HG03469 (cell line): ENCODE data around the gene LRRC56.

ENCODE experiments used
- ATAC-seq: cut with Tn5 transposase; IDR thresholded peaks from one replicate; pipeline ENCODE4 v1.9.1; 2021; ENCODE audit warnings: mild to moderate bottlenecking, moderate library complexity, moderate number of reproducible peaks; ENCODE audit not compliant: unreplicated experiment

LRRC56 gene

DNA sequence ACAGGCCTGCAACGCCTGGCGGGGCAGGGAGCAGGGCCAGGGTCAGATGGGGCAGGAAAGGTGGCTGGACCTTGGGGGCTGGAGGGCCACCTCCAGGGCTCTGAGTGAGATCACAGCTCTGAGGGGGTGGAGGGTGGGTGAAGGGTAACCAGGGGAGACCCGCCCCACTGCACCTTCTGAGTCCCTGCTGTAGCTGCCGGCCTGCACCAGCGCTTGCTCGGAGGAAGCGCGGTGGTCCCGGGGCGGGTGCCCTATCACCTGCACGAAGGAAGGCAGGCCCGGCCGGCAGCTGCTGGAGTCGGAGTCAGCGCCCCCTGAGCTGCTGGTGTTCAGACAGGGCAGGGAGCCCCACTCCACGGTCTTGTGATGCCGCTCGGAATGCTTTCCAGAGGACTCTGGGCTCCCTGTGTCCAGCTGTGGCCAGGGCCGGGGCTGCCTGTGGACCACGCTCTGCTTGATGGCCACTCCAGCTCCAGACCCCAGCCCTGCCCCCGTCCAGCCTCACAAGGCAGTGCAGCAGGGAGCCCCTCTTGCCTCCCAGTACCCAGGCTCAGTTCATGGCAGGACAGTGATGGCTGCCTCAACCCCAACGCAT, 19.4 kb downstream of the LRRC56 start:
- no peak for ATAC-seq

DNA sequence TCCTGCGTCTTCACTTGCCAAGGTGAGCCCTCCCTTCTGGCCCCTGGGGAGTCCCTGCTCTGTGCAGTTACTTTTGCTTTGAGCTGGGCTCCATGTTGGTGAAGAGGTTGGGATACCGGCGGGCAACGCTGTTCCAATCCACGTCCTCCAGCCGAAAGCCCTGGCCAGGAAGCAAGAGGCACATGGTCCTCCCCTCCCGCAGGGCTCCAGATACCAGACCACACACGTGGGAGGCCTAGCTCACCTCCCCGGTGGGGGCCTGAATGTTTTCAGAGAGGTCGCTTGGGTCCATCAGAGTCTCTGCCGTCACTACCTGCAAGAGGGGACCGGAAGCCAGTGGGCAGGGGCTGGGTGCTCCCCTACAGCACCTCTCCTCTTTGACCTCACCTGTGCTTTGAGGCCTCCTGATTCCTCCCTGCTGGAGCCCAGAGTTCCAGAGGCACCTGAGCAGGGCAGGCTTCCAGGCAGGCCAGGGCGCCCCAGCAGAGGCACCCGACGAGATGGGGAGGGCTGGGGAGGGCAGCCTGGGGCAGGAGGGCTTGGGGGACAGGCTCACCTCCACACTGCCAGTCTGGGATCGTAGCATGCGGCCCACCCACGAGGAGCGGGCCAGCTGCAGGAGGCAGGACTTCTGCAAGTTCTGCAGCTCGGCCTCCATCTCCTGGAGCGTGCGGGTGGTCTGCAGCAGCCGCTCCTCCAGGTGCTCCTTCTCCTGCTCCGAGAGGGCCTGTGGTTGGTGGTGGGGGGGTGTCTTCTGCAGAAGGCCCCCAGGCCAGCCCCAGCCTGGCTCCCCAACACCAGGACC, 20.2 kb downstream of the LRRC56 start:
- ATAC-seq, result no peak

GRCh38 chr11:558503-558902, 21.2 kb downstream of the LRRC56 start:
- ATAC-seq, result no peak

DNA sequence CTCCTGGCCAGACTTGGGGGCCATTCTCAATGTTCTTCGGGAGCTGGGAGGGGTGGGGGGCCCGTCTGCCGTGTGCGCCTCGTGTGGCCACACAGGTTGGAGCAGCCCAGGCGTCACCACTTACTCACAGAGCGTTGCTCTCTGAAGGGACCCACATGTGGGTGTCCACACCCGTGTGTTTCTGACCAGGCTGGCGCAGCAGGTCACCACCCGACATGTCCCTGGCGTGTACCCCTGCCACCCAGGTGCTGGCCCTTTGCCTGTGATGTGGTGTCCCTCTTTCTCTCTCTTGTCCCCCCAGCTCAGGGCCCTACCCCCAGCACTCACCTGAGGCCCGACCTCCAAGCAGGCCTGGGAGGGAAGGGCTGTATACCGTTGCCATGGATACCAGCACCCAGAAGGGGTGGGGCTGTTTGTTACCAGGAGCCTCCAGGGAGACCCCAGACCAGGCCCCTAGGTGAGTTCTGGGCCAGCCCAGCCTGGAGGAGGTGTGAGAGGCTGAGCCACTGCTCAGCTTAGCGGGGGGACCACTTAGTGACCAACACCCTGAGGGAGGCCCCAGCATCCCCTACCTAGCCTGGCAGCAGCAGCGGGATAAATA, 21.8 kb downstream of the LRRC56 start:
- ATAC-seq, result no peak

DNA sequence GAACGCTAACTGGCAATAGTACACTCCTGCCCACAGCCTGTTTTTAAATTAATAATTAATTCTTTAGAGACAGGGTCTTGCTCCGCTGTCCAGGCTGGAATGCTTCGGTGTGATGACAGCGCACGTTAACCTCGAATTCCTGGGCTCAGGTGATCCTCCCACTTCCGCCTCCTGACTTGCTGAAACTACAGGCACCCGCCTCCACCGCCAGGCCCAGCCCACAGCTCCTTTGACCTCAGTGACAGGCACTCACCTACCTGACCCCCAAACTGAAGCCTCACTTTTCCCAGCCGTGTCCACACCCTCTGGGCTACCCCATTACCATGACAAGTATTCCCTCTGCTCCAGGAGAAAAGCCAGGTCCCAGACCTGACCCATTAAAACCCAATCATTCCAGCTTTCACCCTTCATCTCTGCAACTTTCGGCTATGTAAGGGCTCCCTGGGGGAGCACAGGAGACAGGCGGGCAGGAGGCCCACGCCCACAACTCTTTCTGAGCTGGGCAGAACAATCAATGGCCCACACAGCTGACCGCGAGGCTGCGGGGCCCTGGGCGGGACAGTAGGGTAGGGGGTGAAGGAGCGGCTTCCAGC, 22.5 kb downstream of the LRRC56 start:
- ATAC-seq, result no peak

GRCh38 chr11:560305-561147, 23.2 kb downstream of the LRRC56 start, which contains the start of the genes LMNTD2 and RASSF7:
Gene LMNTD2 (minus strand): TSS chr11:560738. CDS start chr11:560716, 22 bp downstream.
Gene RASSF7 (plus strand): TSS chr11:560970. CDS start chr11:561769, 799 bp downstream.
- ATAC-seq, result peak; percentile 46

GRCh38 chr11:561148-562003, 24.0 kb downstream of the LRRC56 start:
- ATAC-seq, result peak; percentile 18

GRCh38 chr11:562046-562645, 24.8 kb downstream of the LRRC56 start:
- no peak for ATAC-seq

- no peak for ATAC-seq
Measured at GRCh38 chr11:563066-563811, 25.9 kb downstream of the LRRC56 start.

- no peak for ATAC-seq
Measured at GRCh38 chr11:563812-564578, 26.7 kb downstream of the LRRC56 start.

GRCh38 chr11:565921-566509, 28.7 kb downstream of the LRRC56 start:
- no peak for ATAC-seq

DNA sequence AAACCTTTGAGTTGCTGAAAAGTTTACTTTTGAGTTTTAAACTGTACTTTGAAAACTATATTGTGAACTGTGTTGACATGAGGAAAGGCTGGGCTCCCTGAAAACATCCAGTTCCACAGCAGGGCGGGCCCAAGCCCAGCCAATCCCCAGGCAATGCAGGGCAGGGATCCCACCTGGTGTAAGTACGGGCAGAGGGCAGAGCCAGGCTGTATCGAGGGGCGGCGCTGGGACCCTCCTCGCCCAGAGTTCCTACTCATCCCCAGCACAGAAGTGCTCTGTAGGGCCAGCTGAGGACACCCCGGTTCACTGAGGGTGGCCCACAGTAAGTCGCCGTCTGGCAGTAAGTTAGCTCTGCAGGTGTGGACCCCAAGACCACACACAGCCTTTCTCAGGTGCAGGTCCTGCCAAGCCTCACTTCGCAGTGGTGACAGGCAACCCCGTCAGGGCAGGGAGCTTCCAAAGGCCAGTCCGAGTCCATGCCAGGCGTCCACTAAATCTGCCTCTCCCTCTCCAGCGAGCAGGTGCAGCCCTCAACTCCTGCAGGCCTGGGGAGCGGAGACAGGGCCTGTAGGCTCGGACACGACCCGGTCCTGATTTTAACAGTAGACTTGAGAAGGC, 29.8 kb downstream of the LRRC56 start:
- no peak for ATAC-seq

- no peak for ATAC-seq
Measured at GRCh38 chr11:567629-568292, 30.4 kb downstream of the LRRC56 start.

DNA sequence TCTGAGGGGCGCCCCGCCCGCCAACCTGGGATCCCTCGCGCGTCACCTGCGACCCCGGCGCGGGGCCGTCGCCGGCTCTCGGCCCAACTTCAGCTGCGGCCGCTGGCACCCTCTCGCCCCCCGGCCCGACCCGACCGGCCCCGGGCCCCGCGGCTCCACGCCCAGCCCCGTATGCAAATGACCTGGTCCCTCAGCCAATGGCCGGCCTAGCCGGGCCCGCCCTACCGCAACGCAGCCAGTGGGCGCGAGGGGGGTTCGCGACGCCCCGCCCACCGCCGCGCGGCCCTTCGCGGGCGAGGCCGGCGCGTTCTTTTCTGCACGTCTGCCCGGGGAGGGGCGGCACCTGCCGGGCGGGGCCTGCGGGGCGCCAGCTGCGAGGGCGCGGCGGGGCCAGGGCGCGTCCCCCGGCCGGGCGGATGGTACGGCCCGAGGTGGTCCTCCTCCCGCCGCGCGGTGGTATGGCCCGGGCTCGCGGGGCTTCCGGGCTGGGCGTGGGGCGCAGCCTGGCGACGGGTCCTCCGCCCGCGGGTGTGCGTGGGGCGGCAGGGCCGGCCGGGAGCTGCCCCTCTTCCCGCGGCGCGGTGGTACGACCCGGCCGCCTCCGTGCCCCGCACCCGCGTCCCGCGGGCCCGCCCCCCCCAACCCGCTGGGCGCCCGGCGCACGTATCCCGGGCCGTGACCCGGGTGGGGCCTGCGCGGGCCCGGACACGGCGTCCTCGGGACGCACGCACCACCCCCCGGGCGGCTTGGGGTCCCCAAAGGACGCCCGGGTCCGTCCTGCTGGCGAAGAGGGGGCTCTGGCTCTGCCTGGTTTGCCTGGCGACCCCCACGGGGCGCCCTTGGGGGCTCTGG, 31.2 kb downstream of the LRRC56 start:
- peak; percentile 74 for ATAC-seq

GRCh38 chr11:569158-569885, 32.0 kb downstream of the LRRC56 start:
- no peak for ATAC-seq
